ENCODE results near the gene AAR2.

Gene AAR2

GRCh38 chr20:36217226-36217625 lies 19.1 kb upstream of the AAR2 start:
- in situ Hi-C loops (cut with MboI; ENCODE audit: low sequenced_read_pairs), result no loop called here

GRCh38 chr20:36218380-36219064 lies 17.8 kb upstream of the AAR2 start:
- in situ Hi-C loops (cut with MboI; ENCODE audit: low sequenced_read_pairs), result no loop called here

GRCh38 chr20:36219671-36220220 lies 16.5 kb upstream of the AAR2 start:
- in situ Hi-C loops (cut with MboI; ENCODE audit: low sequenced_read_pairs), result no loop called here

DNA sequence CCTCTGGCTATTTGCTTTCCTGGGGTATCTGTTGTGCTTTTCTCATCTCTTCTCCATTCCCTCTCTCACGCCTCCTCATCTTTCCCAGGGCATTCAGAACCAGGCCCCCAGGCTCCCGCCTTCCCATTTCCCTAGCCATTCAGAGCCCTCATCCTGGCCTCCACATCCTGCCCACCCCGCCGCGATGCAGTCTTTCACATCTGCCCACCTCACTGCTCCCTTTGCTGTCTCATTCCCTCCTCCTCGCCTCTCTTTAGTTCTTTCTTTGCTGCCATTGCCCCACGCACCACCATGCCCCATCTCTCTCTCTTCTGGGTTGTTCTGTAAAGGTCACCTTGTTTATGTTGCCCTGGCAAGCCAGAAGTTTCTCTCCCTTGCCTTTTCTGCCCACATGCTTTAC lies 10.6 kb upstream of the AAR2 start:
- in situ Hi-C loops (cut with MboI; ENCODE audit: low sequenced_read_pairs), result no loop called here

- in situ Hi-C loops (cut with MboI; ENCODE audit: low sequenced_read_pairs), result no loop called here
Measured at GRCh38 chr20:36228770-36229169, 7.5 kb upstream of the AAR2 start.

- in situ Hi-C loops (cut with MboI; ENCODE audit: low sequenced_read_pairs), result no loop called here
Measured at GRCh38 chr20:36230019-36230418, 6.3 kb upstream of the AAR2 start.

DNA sequence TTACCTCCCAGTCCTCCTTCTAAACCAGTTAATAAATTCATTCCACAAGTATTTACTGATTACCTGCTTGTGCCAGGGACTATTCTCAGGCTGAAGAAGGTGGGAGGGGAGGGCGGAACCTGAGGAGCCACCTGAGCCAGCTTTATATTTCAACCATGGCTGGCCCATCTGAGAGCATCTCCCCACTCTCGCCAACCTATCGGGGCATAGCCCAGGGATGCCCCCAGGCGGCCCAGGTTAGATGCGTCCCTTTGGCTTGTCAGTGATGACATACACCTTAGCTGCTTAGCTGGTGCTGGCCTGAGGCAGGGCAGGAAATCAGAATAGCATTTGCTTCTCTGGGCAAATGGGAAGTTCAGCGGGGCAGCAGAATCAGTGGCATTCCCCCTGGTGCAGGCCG lies 4.9 kb upstream of the AAR2 start:
- in situ Hi-C loops (cut with MboI; ENCODE audit: low sequenced_read_pairs), result no loop called here

- in situ Hi-C loops (cut with MboI; ENCODE audit: low sequenced_read_pairs), result no loop called here
Measured at GRCh38 chr20:36234771-36235320, 1.4 kb upstream of the AAR2 start.

DNA sequence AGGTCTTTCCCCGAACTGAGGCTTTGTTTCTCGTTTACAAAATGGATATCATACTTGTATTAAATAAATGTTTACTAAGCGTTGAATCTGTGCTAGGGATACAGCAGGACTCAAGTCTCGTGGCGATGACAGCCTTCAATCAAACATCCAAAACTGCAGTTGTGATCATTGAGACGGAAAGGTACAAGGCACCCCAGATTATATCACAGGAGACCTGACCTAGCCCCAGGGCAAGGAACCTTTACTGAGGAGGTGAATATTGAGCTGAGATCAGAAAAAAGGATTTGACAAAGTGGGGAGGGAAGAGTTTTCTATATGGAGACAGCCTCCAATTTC lies 476 bp downstream of the AAR2 start:
- in situ Hi-C loops (cut with MboI; ENCODE audit: low sequenced_read_pairs), result no loop called here

- in situ Hi-C loops (cut with MboI; ENCODE audit: low sequenced_read_pairs), result no loop called here
Measured at GRCh38 chr20:36237477-36237876, 1.2 kb downstream of the AAR2 start.

- in situ Hi-C loops (cut with MboI; ENCODE audit: low sequenced_read_pairs), result no loop called here
Measured at GRCh38 chr20:36238153-36238552, 1.9 kb downstream of the AAR2 start.

DNA sequence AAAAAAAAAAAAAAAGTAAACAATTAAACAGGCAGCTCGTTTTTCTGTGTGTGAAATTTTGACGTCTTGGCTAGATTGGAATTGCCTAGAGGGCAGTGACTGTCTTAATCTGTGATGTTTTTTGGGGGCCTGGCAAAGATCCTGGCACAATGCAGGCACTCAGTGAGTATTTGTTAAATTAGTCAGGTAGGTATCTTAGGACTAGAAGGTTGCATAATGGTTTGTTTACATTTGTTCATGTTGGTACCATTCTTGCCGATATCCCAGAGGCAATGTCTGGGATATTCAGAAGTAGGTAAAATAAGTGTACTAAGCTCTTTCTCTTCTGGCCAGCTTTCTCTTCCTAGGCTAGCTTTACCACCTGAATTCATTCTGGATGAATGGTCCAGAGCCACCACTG lies 2.5 kb downstream of the AAR2 start:
- in situ Hi-C loops (cut with MboI; ENCODE audit: low sequenced_read_pairs), result no loop called here

DNA sequence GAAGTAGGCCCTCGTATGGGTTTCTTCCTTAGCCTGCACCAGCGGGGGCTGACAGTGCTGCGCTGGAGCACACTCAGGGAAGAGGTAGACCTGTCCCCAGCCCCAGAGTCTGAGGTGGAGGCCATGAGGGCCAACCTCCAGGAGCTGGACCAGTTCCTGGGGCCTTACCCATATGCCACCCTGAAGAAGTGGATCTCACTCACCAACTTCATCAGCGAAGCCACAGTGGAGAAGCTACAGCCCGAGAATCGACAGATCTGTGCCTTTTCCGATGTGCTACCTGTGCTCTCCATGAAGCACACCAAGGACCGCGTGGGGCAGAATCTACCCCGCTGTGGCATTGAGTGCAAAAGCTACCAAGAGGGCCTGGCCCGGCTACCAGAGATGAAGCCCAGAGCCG lies 3.8 kb downstream of the AAR2 start:
- in situ Hi-C loops (cut with MboI; ENCODE audit: low sequenced_read_pairs), result no loop called here

- in situ Hi-C loops (cut with MboI; ENCODE audit: low sequenced_read_pairs), result no loop called here
Measured at GRCh38 chr20:36241678-36242077, 5.4 kb downstream of the AAR2 start.

GRCh38 chr20:36243726-36244125 lies 7.4 kb downstream of the AAR2 start:
- in situ Hi-C loops (cut with MboI; ENCODE audit: low sequenced_read_pairs), result no loop called here

- in situ Hi-C loops (cut with MboI; ENCODE audit: low sequenced_read_pairs), result no loop called here
Measured at GRCh38 chr20:36246401-36246800, 10.1 kb downstream of the AAR2 start.

GRCh38 chr20:36248836-36249235 lies 12.6 kb downstream of the AAR2 start:
- in situ Hi-C loops (cut with MboI; ENCODE audit: low sequenced_read_pairs), result no loop called here

- in situ Hi-C loops (cut with MboI; ENCODE audit: low sequenced_read_pairs), result no loop called here
Measured at GRCh38 chr20:36249450-36249849, 13.2 kb downstream of the AAR2 start.

DNA sequence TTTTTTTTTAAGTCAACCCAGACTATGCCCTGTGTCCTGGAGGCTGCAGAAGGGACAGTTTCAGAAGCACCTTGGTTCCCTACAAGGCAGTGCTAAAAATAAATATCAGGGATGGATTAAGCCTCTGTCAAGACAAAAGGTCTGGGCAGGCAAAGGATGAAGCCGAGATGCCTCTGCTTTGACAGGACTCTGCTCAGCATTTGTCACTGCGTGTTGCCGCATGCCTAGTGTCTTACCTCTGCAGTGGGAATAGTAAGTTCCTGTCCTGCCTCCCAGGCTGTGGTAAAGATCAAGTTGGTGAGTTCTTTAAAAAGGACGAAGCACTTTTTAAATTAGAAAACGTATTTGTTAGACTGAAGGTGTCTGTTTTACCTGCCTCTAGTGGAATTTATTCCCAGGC lies 15.1 kb downstream of the AAR2 start:
- in situ Hi-C loops (cut with MboI; ENCODE audit: low sequenced_read_pairs), result no loop called here

DNA sequence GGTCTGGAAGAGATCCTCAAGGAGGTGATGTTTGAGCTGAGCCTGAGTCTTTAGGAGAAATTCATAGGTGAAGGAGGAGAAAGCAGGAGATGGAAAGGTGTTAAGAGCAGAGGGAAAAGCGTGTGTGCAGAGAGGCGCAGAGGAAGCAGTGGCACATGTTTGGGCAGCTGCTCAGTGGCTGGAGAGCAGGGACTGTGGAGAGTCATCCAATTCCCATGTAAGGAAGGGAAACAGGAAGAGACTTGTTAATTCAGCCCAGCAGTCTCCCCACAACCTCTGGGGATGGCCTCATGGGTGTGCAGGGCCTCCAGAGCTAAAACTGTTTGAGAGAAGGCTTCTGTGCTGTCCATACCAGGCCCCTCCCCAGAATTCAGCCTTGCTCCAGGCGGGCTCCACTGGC lies 16.2 kb downstream of the AAR2 start:
- in situ Hi-C loops (cut with MboI; ENCODE audit: low sequenced_read_pairs), result no loop called here

DNA sequence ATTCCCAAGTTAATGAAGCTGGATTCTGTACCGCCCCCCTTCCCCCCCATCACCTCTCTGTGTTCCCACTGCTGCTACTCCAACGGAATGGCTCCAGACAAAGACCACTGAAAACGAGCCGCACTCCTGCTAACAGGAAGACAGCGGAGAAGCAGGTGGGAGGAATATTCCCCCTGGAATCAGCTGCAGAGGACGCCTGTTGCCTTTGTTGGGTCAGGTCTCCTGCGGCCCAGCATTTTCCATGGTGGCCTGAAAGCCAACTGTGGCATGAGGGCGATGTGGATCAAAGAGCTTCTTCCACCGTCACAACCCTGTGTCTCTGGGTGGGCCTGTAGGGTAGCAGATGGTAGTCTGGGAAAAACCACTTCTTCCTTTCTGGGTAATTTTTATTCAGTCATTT lies 16.8 kb downstream of the AAR2 start:
- in situ Hi-C loops (cut with MboI; ENCODE audit: low sequenced_read_pairs), result no loop called here

DNA sequence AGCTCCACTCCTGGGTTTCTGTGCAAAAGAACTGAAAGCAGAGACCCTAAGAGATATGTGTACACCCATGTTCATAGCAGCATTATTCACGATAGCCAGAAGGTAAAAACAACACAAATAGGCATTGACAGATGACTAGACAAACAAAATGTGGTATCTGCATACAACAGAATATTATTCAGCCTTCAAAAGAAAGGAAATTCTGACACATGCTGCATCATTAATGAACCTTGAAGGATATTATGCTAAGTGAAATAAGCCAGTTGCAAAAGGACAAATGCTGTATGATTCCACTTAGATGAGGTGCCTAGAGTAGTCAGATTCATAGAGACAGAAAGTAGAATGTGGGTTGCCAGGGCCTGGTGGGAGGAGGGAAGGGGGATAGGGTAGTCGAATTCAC lies 17.8 kb downstream of the AAR2 start:
- in situ Hi-C loops (cut with MboI; ENCODE audit: low sequenced_read_pairs), result no loop called here

GRCh38 chr20:36255445-36255844 lies 19.2 kb downstream of the AAR2 start:
- in situ Hi-C loops (cut with MboI; ENCODE audit: low sequenced_read_pairs), result no loop called here
